ENCODE results near the gene FBLIM1. TPM values are rescaled to one million over a fixed set of nuclear protein-coding genes. Genes with fewer than 3 reads are reported as not detected.
A peak's percentile ranks its signal among the peaks of the same experiment; 100 is the strongest.

Gene FBLIM1
- total RNA-seq, 1 experiment from 2014 or later, result 78.3 TPM

DNA sequence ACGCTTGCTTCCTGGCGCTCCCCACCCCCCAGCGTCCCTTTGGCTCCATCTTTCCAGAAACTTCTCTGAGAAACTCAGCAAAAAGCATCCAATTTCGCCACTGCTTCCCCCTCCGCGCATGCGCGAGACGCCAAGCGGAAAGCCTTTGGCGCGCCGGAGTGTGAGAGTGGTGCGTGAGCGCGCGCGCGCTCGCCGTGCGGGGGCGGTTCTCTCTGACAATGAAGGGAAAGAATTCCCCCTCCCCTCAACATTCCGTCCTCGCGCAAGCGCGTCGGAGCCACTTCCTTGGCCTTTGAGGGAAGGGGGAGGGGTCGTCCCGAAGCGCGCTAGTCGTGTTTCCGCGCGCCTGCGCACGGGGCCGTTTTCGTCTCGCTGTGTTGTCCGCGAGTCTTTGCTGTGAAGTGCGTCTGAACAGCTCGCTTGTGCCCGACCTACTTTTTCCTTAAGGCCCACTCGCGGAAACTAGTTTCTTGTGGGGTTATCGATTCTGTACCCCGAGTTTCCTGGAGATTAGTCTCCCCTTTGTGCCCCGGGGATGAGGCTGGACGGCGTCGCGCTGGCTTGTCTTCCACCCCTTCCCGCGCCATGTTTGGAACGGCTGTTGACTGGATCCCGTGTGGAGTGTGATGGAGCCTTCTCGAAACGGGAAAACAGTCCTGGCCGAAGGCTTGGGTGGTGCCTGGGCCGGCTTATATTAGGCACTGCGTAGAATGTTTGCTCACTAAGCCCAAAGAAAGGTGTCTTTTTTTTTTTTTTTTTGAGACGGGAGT, 77.3 kb downstream of the FBLIM1 start (continued):
- TF ChIP-seq ZNF219 (CRISPR knock-in tag; IDR thresholded peaks at IDR 0.05; ENCODE audit: borderline replicate concordance) (no peak; the same call in 1 of the 2 replicates), ARID4B (CRISPR knock-in tag; IDR thresholded peaks at IDR 0.05; ENCODE audit: borderline replicate concordance) (no peak), HMGXB4 (CRISPR knock-in tag; IDR thresholded peaks at IDR 0.05) (peak; percentile 65), ZNF138 (CRISPR knock-in tag; conservative IDR thresholded peaks at IDR 0.05) (no peak), SOX15 (CRISPR knock-in tag; IDR thresholded peaks at IDR 0.05) (no peak), ATF3 (CRISPR knock-in tag; conservative IDR thresholded peaks at IDR 0.05) (no peak), GABPB1 (CRISPR knock-in tag; IDR thresholded peaks at IDR 0.05) (0 out of 2 replicates have a peak, but pooled peaks have one; percentile 13), CREM (CRISPR knock-in tag; IDR thresholded peaks at IDR 0.05) (peak; percentile 72; the same call in 1 of the 2 replicates), ZNF423 (CRISPR knock-in tag; IDR thresholded peaks at IDR 0.05) (no peak), TEAD4 (CRISPR knock-in tag; IDR thresholded peaks at IDR 0.05) (no peak), FOXK1 (CRISPR knock-in tag; IDR thresholded peaks at IDR 0.05) (peak; percentile 80; the same call in 1 of the 2 replicates), SP1 (CRISPR knock-in tag; conservative IDR thresholded peaks at IDR 0.05) (peak; percentile 35; the same call in 1 of the 2 replicates), ZNF532 (CRISPR knock-in tag; IDR thresholded peaks at IDR 0.05; ENCODE audit: borderline replicate concordance) (no peak), NR1H2 (CRISPR knock-in tag; IDR thresholded peaks at IDR 0.05) (no peak)
- TF ChIP-seq, protein P1, sequence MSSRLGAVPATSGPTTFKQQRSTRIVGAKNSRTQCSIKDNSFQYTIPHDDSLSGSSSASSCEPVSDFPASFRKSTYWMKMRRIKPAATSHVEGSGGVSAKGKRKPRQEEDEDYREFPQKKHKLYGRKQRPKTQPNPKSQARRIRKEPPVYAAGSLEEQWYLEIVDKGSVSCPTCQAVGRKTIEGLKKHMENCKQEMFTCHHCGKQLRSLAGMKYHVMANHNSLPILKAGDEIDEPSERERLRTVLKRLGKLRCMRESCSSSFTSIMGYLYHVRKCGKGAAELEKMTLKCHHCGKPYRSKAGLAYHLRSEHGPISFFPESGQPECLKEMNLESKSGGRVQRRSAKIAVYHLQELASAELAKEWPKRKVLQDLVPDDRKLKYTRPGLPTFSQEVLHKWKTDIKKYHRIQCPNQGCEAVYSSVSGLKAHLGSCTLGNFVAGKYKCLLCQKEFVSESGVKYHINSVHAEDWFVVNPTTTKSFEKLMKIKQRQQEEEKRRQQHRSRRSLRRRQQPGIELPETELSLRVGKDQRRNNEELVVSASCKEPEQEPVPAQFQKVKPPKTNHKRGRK (CRISPR knock-in tag; IDR thresholded peaks at IDR 0.05; ENCODE audit: borderline replicate concordance), result no peak
- TF ChIP-seq, protein P2, sequence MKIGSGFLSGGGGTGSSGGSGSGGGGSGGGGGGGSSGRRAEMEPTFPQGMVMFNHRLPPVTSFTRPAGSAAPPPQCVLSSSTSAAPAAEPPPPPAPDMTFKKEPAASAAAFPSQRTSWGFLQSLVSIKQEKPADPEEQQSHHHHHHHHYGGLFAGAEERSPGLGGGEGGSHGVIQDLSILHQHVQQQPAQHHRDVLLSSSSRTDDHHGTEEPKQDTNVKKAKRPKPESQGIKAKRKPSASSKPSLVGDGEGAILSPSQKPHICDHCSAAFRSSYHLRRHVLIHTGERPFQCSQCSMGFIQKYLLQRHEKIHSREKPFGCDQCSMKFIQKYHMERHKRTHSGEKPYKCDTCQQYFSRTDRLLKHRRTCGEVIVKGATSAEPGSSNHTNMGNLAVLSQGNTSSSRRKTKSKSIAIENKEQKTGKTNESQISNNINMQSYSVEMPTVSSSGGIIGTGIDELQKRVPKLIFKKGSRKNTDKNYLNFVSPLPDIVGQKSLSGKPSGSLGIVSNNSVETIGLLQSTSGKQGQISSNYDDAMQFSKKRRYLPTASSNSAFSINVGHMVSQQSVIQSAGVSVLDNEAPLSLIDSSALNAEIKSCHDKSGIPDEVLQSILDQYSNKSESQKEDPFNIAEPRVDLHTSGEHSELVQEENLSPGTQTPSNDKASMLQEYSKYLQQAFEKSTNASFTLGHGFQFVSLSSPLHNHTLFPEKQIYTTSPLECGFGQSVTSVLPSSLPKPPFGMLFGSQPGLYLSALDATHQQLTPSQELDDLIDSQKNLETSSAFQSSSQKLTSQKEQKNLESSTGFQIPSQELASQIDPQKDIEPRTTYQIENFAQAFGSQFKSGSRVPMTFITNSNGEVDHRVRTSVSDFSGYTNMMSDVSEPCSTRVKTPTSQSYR (CRISPR knock-in tag; IDR thresholded peaks at IDR 0.05), result peak; percentile 81
- TF ChIP-seq, protein P3, sequence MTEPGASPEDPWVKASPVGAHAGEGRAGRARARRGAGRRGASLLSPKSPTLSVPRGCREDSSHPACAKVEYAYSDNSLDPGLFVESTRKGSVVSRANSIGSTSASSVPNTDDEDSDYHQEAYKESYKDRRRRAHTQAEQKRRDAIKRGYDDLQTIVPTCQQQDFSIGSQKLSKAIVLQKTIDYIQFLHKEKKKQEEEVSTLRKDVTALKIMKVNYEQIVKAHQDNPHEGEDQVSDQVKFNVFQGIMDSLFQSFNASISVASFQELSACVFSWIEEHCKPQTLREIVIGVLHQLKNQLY (CRISPR knock-in tag; IDR thresholded peaks at IDR 0.05), result no peak
- TF ChIP-seq, protein P4, sequence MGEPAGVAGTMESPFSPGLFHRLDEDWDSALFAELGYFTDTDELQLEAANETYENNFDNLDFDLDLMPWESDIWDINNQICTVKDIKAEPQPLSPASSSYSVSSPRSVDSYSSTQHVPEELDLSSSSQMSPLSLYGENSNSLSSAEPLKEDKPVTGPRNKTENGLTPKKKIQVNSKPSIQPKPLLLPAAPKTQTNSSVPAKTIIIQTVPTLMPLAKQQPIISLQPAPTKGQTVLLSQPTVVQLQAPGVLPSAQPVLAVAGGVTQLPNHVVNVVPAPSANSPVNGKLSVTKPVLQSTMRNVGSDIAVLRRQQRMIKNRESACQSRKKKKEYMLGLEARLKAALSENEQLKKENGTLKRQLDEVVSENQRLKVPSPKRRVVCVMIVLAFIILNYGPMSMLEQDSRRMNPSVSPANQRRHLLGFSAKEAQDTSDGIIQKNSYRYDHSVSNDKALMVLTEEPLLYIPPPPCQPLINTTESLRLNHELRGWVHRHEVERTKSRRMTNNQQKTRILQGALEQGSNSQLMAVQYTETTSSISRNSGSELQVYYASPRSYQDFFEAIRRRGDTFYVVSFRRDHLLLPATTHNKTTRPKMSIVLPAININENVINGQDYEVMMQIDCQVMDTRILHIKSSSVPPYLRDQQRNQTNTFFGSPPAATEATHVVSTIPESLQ (CRISPR knock-in tag; IDR thresholded peaks at IDR 0.05), result no peak
- TF ChIP-seq, protein P5, sequence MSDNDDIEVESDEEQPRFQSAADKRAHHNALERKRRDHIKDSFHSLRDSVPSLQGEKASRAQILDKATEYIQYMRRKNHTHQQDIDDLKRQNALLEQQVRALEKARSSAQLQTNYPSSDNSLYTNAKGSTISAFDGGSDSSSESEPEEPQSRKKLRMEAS (CRISPR knock-in tag; IDR thresholded peaks at IDR 0.05), result peak; percentile 74; the same call in 1 of the 2 replicates

All from WTC11 (cell line).